ENCODE measurements around the gene ZSWIM1.
A peak's percentile ranks its signal among the peaks of the same experiment; 100 is the strongest.
"Not testable (repeated sequence)": the region's sequence is repeated elsewhere in the genome, so short reads cannot be mapped to it uniquely, and the experiment has no call there.

The ZSWIM1 gene

GRCh38 chr20:45857114-45857881 lies 23.7 kb upstream of the ZSWIM1 start, which contains the start of the genes ACOT8 and ZSWIM3:
ACOT8 (minus strand) TSS chr20:45857392; CDS start chr20:45857315, 77 bp downstream.
ZSWIM3 (plus strand) TSS chr20:45857614; CDS start chr20:45857826, 212 bp downstream.
- DNase-seq (ENCODE audit: low read depth) = peak; percentile 100

GRCh38 chr20:45857882-45858216 lies 23.2 kb upstream of the ZSWIM1 start:
- DNase-seq (ENCODE audit: low read depth) = no peak

DNA sequence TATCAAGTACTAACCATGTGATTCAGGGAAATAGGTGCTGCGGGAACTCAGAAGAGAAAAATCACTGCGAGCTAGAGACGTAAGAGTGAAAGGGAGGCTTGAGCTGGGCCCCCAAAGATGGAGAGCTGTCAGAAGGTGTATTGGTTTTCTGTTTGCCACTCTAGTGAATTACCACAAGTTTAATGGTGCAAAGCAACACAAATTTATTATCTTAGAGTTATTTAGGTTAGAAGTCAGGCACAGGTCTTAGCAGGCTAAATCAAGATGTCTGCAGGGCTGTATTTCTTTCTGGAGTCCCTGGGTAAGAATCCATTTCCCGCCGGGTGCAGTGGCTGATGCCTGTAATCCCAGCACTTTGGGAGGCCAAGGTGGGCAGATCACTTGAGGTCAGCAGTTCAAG lies 21.1 kb upstream of the ZSWIM1 start:
- DNase-seq (ENCODE audit: low read depth) = no peak

GRCh38 chr20:45860560-45861220 lies 20.3 kb upstream of the ZSWIM1 start:
- DNase-seq (ENCODE audit: low read depth) = no peak

DNA sequence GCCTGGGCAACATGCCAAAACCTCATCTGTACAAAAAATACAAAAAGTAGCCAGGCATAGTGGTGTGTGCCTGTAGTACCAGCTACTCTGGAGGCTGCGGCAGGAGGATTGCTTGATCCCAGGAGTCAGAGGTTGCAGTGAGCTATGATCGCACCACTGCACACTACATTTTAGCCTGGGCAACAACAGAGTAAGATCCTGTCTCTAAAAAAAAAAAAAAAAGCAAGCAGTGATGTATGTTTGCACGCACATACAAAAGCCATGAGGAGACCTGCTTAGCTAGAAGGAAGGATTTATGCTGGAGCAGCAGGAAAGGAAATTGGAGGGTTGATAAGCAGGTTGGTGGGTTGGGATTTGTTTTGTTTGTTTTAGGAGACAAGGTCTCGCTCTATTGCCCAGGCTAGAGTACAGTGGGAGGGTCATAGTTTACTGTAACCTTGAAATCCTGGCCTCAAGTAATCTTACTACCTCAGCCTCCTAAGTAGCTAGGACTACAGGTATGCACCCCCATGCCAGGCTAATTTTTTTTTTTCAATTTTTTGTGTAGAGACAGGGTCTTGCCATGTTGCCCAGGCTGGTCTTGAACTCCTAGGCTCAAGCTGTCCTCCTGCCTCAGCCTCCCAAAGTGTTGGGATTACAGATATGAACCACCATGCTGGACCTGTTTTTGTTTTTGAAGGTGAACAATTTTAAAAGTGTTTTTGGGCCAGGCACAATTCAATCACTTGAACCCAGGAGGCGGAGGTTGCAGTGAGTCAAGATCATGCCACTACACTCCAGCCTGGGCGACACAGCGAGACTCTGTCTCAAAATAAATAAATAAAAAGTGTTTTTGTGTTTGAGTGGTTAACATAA lies 19.6 kb upstream of the ZSWIM1 start:
- no peak for DNase-seq (ENCODE audit: low read depth)

GRCh38 chr20:45863543-45864470 lies 17.2 kb upstream of the ZSWIM1 start:
- no peak for DNase-seq (ENCODE audit: low read depth)

GRCh38 chr20:45866454-45866853 lies 14.6 kb upstream of the ZSWIM1 start:
- DNase-seq (ENCODE audit: low read depth) = no peak

GRCh38 chr20:45867136-45867818 lies 13.8 kb upstream of the ZSWIM1 start:
- no peak for DNase-seq (ENCODE audit: low read depth)

- peak; percentile 75 for DNase-seq (ENCODE audit: low read depth)
Observed at GRCh38 chr20:45867819-45868176, 13.2 kb upstream of the ZSWIM1 start.

DNA sequence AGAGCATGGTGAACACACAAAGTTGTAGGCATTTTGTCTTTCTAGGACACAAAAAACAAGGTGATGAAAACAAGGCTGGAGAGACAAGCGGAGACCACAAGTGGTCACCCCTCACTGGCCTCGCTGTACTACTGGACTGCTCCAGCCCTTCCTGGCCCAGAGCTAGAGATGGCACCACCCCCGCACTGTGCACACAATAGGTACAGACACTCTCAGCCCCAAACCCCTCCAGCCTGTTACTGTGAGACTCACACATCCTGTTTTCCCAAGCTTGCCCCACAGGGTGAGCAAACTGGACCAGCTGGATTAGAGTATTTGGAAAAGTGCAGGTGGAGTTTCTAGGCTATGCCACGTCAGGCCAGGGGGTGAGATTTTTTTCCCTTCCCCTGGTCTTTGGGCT lies 8.4 kb upstream of the ZSWIM1 start:
- DNase-seq (ENCODE audit: low read depth) = no peak

GRCh38 chr20:45873409-45874103 lies 7.5 kb upstream of the ZSWIM1 start:
- DNase-seq (ENCODE audit: low read depth) = no peak

GRCh38 chr20:45874104-45874481 lies 6.9 kb upstream of the ZSWIM1 start:
- not testable (repeated sequence) for DNase-seq (ENCODE audit: low read depth)

GRCh38 chr20:45874576-45874975 lies 6.5 kb upstream of the ZSWIM1 start:
- no peak for DNase-seq (ENCODE audit: low read depth)

- DNase-seq (ENCODE audit: low read depth) = no peak
Observed at GRCh38 chr20:45878076-45878761, 2.8 kb upstream of the ZSWIM1 start.

- DNase-seq (ENCODE audit: low read depth) = no peak
Observed at GRCh38 chr20:45882469-45883099, 1.6 kb downstream of the ZSWIM1 start.

DNA sequence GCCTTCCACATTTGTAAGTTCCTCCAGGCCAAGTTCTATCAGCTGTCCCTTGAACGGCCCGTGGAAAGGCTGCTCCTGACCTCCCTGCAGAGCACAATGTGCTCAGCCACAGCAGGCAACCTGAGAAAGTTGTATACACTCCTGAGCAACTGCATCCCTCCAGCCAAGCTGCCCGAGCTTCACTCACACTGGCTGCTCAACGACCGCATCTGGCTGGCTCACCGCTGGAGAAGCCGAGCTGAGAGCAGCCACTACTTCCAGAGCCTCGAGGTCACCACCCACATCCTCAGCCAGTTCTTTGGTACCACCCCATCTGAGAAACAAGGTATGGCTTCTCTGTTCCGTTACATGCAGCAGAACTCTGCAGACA lies 2.1 kb downstream of the ZSWIM1 start:
- DNase-seq (ENCODE audit: low read depth) = no peak

DNA sequence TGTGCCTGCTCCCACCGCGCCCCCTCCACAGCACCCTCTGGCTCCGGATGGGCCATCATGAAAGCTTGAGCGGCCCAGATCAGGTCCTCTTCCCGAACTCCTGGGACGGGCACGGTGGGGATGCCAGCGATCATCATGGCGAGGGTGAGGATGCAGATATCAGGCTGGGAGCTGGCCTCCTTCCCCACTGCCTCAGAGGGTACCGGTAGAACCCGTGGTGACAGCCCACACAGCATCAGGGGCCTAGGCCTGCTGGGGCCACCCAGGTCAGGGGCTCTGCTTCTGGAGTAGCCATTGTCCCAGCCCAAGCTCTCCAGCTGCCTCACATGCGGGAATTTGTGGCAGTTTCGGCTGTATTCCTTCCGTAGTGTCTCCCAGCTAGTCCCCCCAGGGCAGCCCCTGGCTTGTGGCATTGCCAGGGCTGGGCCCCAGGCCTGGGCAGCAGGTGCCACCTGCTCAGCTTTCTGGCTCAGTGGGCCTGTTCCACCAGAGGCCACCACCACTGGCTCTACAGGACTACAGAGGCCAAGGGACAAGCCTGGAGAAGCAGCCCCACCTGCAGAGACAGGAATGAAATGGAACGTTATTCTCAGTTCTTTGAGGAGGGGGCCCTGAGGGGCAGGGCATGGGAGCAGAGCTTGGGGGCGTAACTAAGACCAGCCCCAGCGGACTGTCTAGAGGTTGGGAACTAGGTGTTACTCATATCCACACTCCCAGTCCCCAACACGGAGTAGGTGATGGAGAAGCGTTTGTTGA lies 5.7 kb downstream of the ZSWIM1 start:
- no peak for DNase-seq (ENCODE audit: low read depth)

GRCh38 chr20:45887346-45887715 lies 6.3 kb downstream of the ZSWIM1 start, which contains the start of gene SPATA25:
SPATA25 (minus strand) TSS chr20:45887622; CDS start chr20:45887590, 32 bp downstream.
- no peak for DNase-seq (ENCODE audit: low read depth)

GRCh38 chr20:45888681-45889080 lies 7.7 kb downstream of the ZSWIM1 start:
- DNase-seq (ENCODE audit: low read depth) = no peak
